A549 (cell line): ENCODE data around the gene BMP7. TPM values are rescaled to one million over a fixed set of nuclear protein-coding genes. Genes with fewer than 3 reads are reported as not detected.

Source experiments
- ATAC-seq, 2 experiments: fragments of 200-7000 bp in 1 of 2; fragments of >200 bp in 1 of 2; cut with Nextera tagmentation in 1 of 2; cut with Tn5 transposase in 1 of 2; 3 replicates each; pipeline versions ENCODE4 v1.8.0 to v1.9.1; 2018 to 2020; ENCODE audit warnings: mild to moderate bottlenecking in 1 of 2, moderate library complexity in 1 of 2
- CTCF ChIA-PET: fragments of 300-600 bp; sonication (Branson Sonifier 250); formaldehyde crosslinking; extraction: SDS; loops from one replicate; lab custom pipeline; 2021; ENCODE audit warnings: antibody characterized with exemption, inconsistent platforms; lab: Yijun Ruan, JAX
- POLR2A ChIA-PET: fragments of 350-600 bp; formaldehyde crosslinking; extraction: SDS; loops from one replicate; lab custom pipeline; 2021; ENCODE audit warnings: antibody characterized with exemption, inconsistent platforms; lab: Yijun Ruan, JAX
- DNase-seq, 2 experiments: peaks; one replicate each; pipeline versions ENCODE4 v3.0.0 to v3.0.0-alpha.2; 2011 to 2016; ENCODE audit warnings: low read depth in 1 of 2, low spot score in 1 of 2
- FAIRE-seq: peaks from 2 replicates; lab custom pipeline; 2011; peaks lifted over from hg19 to GRCh38; lab: Jason Lieb, UNC
- H3K27ac ChIP-seq, 2 experiments: fragments of >200 bp; sonication (Bioruptor Twin); formaldehyde crosslinking; 3 replicates each; pipeline ENCODE4 v1.5.1; 2016 to 2017
- H3K4me1 ChIP-seq: fragments of >200 bp; sonication (Bioruptor Twin); formaldehyde crosslinking; 3 replicates; pipeline ENCODE4 v1.6.1; 2016
- H3K4me2 ChIP-seq: fragments of >200 bp; sonication (Bioruptor Twin); formaldehyde crosslinking; 3 replicates; pipeline ENCODE4 v1.6.1; 2016
- H3K4me3 ChIP-seq: fragments of >200 bp; sonication (Bioruptor Twin); formaldehyde crosslinking; 3 replicates; pipeline ENCODE4 v1.5.1; 2016
- H3K9me3 ChIP-seq: fragments of >200 bp; sonication (Bioruptor Twin); formaldehyde crosslinking; 3 replicates; pipeline ENCODE4 v1.6.1; 2016
- ATOH8 ChIP-seq: fragments of 250-450 bp; sonication (Bioruptor Pico); IDR thresholded peaks from 2 replicates; pipeline ENCODE4 v1.5.0; 2020; ENCODE audit warnings: low read depth, mild to moderate bottlenecking, moderate library complexity
- BHLHE40 ChIP-seq: IDR thresholded peaks from 2 replicates; pipeline ENCODE4 v1.6.1; 2012; ENCODE audit warnings: low read depth, low read length, inconsistent platforms
- CBX8 ChIP-seq: fragments of 200-600 bp; sonication (generic); IDR thresholded peaks from 2 replicates; pipeline ENCODE4 v1.6.1; 2016
- CEBPB ChIP-seq, 2 experiments: fragments of >200 bp in 1 of 2; sonication (Bioruptor Twin) in 1 of 2; formaldehyde crosslinking in 1 of 2; IDR thresholded peaks; 2 replicates each; pipeline ENCODE4 v1.6.1; 2012 to 2016
- EHF ChIP-seq: fragments of 250-450 bp; sonication (Bioruptor Pico); IDR thresholded peaks from 2 replicates; pipeline ENCODE4 v1.5.0; 2020; ENCODE audit warnings: mild to moderate bottlenecking
- EHMT2 ChIP-seq: fragments of 200-600 bp; sonication (generic); IDR thresholded peaks from 2 replicates; pipeline ENCODE4 v1.6.1; 2016; ENCODE audit warnings: antibody characterized with exemption, low read depth, mild to moderate bottlenecking, moderate library complexity
- ELK1 ChIP-seq: fragments of 150-350 bp; IDR thresholded peaks from 2 replicates; pipeline ENCODE4 v1.6.1; 2014; ENCODE audit warnings: low read depth, mild to moderate bottlenecking, low read length
- EP300 ChIP-seq, 2 experiments: fragments of >200 bp; sonication (Bioruptor Twin); formaldehyde crosslinking; IDR thresholded peaks; 2 replicates in 1 of 2; 3 replicates in 1 of 2; pipeline ENCODE4 v1.6.1; 2016 to 2017
- FOXS1 ChIP-seq: fragments of 250-450 bp; sonication (Bioruptor Pico); IDR thresholded peaks from 2 replicates; pipeline ENCODE4 v1.5.0; 2020; ENCODE audit warnings: mild to moderate bottlenecking, moderate library complexity
- GATA3 ChIP-seq: IDR thresholded peaks from 2 replicates; pipeline ENCODE4 v1.6.1; 2012; ENCODE audit warnings: borderline replicate concordance
- HOXB5 ChIP-seq: fragments of 250-450 bp; sonication (Bioruptor Pico); IDR thresholded peaks from 2 replicates; pipeline ENCODE4 v1.5.0; 2020; ENCODE audit warnings: mild to moderate bottlenecking, moderate library complexity
- JUN ChIP-seq, 2 experiments: fragments of >200 bp; sonication (Bioruptor Twin); formaldehyde crosslinking; IDR thresholded peaks; 2 replicates in 1 of 2; 3 replicates in 1 of 2; pipeline ENCODE4 v1.6.1; 2016 to 2017
- JUNB ChIP-seq: fragments of >200 bp; sonication (Bioruptor Twin); formaldehyde crosslinking; IDR thresholded peaks from 2 replicates; pipeline ENCODE4 v1.6.1; 2016
- KDM1A ChIP-seq: fragments of 200-600 bp; sonication (generic); IDR thresholded peaks from 2 replicates; pipeline ENCODE4 v1.6.1; 2016; ENCODE audit warnings: low read depth, mild to moderate bottlenecking
- KDM5A ChIP-seq: fragments of 200-600 bp; sonication (generic); IDR thresholded peaks from 2 replicates; pipeline ENCODE4 v1.6.1; 2016; ENCODE audit warnings: antibody characterized with exemption, mild to moderate bottlenecking
- MAFK ChIP-seq: fragments of 450-650 bp; IDR thresholded peaks from 2 replicates; pipeline ENCODE4 v1.6.1; 2014; ENCODE audit not compliant: partially characterized antibody
- MAZ ChIP-seq: fragments of 150-350 bp; IDR thresholded peaks from 2 replicates; pipeline ENCODE4 v1.6.1; 2014; ENCODE audit warnings: antibody characterized with exemption, low read depth, low read length, borderline replicate concordance
- PBX3 ChIP-seq: IDR thresholded peaks from 2 replicates; pipeline ENCODE4 v1.6.1; 2012
- PHF8 ChIP-seq: fragments of 200-600 bp; sonication (generic); IDR thresholded peaks from 2 replicates; pipeline ENCODE4 v1.6.1; 2016; ENCODE audit warnings: low read depth, mild to moderate bottlenecking, antibody characterized with exemption, moderate library complexity, borderline replicate concordance
- RAD21 ChIP-seq, 2 experiments: fragments of >200 bp in 1 of 2; sonication (Bioruptor Twin) in 1 of 2; formaldehyde crosslinking in 1 of 2; IDR thresholded peaks in 1 of 2; conservative IDR thresholded peaks in 1 of 2; 2 replicates in 1 of 2; 3 replicates in 1 of 2; pipeline ENCODE4 v1.6.1; 2012 to 2018; ENCODE audit warnings: inconsistent platforms in 1 of 2
- RCOR1 ChIP-seq: fragments of 150-350 bp; IDR thresholded peaks from 2 replicates; pipeline ENCODE4 v1.6.1; 2014; ENCODE audit warnings: antibody characterized with exemption, low read length, low read depth
- REST ChIP-seq: fragments of 200-600 bp; sonication (generic); IDR thresholded peaks from 2 replicates; pipeline ENCODE4 v1.6.1; 2016; ENCODE audit warnings: antibody characterized with exemption, mild to moderate bottlenecking, moderate library complexity
- RNF2 ChIP-seq: fragments of 200-600 bp; sonication (generic); IDR thresholded peaks from 2 replicates; pipeline ENCODE4 v1.6.1; 2016; ENCODE audit warnings: low read depth, mild to moderate bottlenecking, antibody characterized with exemption, moderate library complexity, borderline replicate concordance
- SMC3 ChIP-seq: fragments of >200 bp; sonication (Bioruptor Twin); formaldehyde crosslinking; IDR thresholded peaks from 3 replicates; pipeline ENCODE4 v1.6.1; 2018; ENCODE audit warnings: inconsistent platforms
- SREBF2 ChIP-seq: fragments of 450-650 bp; IDR thresholded peaks from 2 replicates; pipeline ENCODE4 v1.6.1; 2014; ENCODE audit warnings: mild to moderate bottlenecking, moderate library complexity
- USF2 ChIP-seq: fragments of 450-650 bp; IDR thresholded peaks from 2 replicates; pipeline ENCODE4 v1.6.1; 2014; ENCODE audit warnings: antibody characterized with exemption
- ZC3H11A ChIP-seq: fragments of 450-650 bp; IDR thresholded peaks from 2 replicates; pipeline ENCODE4 v1.6.1; 2014; ENCODE audit warnings: antibody characterized with exemption, mild to moderate bottlenecking
- ZFP36 ChIP-seq: fragments of 450-650 bp; IDR thresholded peaks from 2 replicates; pipeline ENCODE4 v1.6.1; 2014; ENCODE audit warnings: borderline replicate concordance; ENCODE audit not compliant: partially characterized antibody
- ZSCAN20 ChIP-seq: fragments of 250-450 bp; sonication (Bioruptor Pico); IDR thresholded peaks from 2 replicates; pipeline ENCODE4 v1.8.0; 2022; ENCODE audit warnings: mild to moderate bottlenecking, moderate library complexity
- WGBS: methylation state at CpG from one replicate; pipeline ENCODE4 v1.1.6; 2017; ENCODE audit errors: missing lambda C conversion rate; 5-methylcytosine and 5-hydroxymethylcytosine counted together
- polyA plus RNA-seq, 4 experiments: library from polyadenylated mRNA; depleted of rRNA in 3 of 4; stranded (reverse); fragments of >200 nt; fragmentation: RNase III in 1 of 4; extraction: RNeasy Plus Mini Kit Qiagen cat#74134 plus additional on column Dnase treatment in 1 of 4; gene quantifications; 2 replicates in 3 of 4; 3 replicates in 1 of 4; pipeline ENCODE4 v1.2.3, GENCODE V29; 2011 to 2017

Gene BMP7
- polyA plus RNA-seq, 2 of the 4 experiments (the other 2 are of a cell fraction) = 0.08 to 0.22 TPM

GRCh38 chr20:57180387-57180786, 86.1 kb downstream of the BMP7 start:
- ATAC-seq (no peak), FAIRE-seq (no peak), DNase-seq (no peak)
- ChIA-PET POLR2A (no interaction called here), CTCF (interaction anchor here (0.9 kb wide), 1 partner anchor 650 kb away, joined by 3 read pairs; no protein-coding TSS in a partner anchor)
- WGBS = 65% methylated on average over 10 of the region's 10 CpGs
- Histone ChIP-seq H3K27ac (no peak overlapping the region), H3K4me3 (no peak overlapping the region), H3K4me2 (no peak overlapping the region), H3K4me1 (no peaks in the 10 kb centered on the region), H3K9me3 (no peaks in the 10 kb centered on the region)
- TF ChIP-seq PBX3 (no peak), USF2 (no peak), MAZ (no peak), EP300 (IDR thresholded peaks at IDR 0.05) (no peak), EHF (no peak), BHLHE40 (no peak), MAFK (no peak), RNF2 (no peak), GATA3 (no peak), EHMT2 (no peak), HOXB5 (CRISPR knock-in tag) (no peak), RAD21 (conservative IDR thresholded peaks at IDR 0.05 in 1 of 2, IDR thresholded peaks at IDR 0.05 in 1 of 2) (no peak), RCOR1 (no peak)

GRCh38 chr20:57179265-57179664, 87.2 kb downstream of the BMP7 start:
- POLR2A ChIA-PET = no interaction called here
- no peak for ATAC-seq
- no peak for DNase-seq
- H3K4me2 ChIP-seq = no peak overlapping the region
- H3K4me3 ChIP-seq = no peak overlapping the region
- WGBS = 61% methylated on average over 19 of the region's 20 CpGs
- TF ChIP-seq KDM5A (no peak), ZSCAN20 (CRISPR knock-in tag) (no peak), CBX8 (no peak), JUN (IDR thresholded peaks at IDR 0.05) (no peak), SMC3 (no peak), ZC3H11A (no peak), JUNB (no peak), PHF8 (no peak), RCOR1 (no peak)
- H3K4me1 ChIP-seq = no peaks in the 10 kb centered on the region
- H3K27ac ChIP-seq = no peak overlapping the region
- no peaks in the 10 kb centered on the region for H3K9me3 ChIP-seq
- CTCF ChIA-PET = interaction anchor here (0.6 kb wide), 1 partner anchor 14 kb away, joined by 3 read pairs; no protein-coding TSS in a partner anchor
- FAIRE-seq = no peak

- FAIRE-seq (no peak), DNase-seq (no peak), ATAC-seq (no peak)
- Histone ChIP-seq H3K4me1 (no peaks in the 10 kb centered on the region), H3K4me2 (no peak overlapping the region), H3K4me3 (no peak overlapping the region), H3K27ac (no peak overlapping the region), H3K9me3 (no peaks in the 10 kb centered on the region)
- ChIA-PET CTCF (no interaction called here), POLR2A (no interaction called here)
- 65% methylated on average over 7 of the region's 8 CpGs for WGBS
- TF ChIP-seq REST = no peak
- TF ChIP-seq ELK1 = no peak
- TF ChIP-seq KDM1A = no peak
- TF ChIP-seq GATA3 = no peak
- TF ChIP-seq CEBPB (IDR thresholded peaks at IDR 0.05) = no peak
- TF ChIP-seq SREBF2 = no peak
- TF ChIP-seq ZFP36 = no peak
- TF ChIP-seq MAFK = no peak
- no peak for TF ChIP-seq ATOH8 (CRISPR knock-in tag)
- no peak for TF ChIP-seq JUNB
- no peak for TF ChIP-seq CBX8
- TF ChIP-seq BHLHE40 = no peak
- no peak for TF ChIP-seq FOXS1 (CRISPR knock-in tag)
Observed at GRCh38 chr20:57178582-57179111, 87.8 kb downstream of the BMP7 start.
